ENCODE data around the gene RNF217.

DNA sequence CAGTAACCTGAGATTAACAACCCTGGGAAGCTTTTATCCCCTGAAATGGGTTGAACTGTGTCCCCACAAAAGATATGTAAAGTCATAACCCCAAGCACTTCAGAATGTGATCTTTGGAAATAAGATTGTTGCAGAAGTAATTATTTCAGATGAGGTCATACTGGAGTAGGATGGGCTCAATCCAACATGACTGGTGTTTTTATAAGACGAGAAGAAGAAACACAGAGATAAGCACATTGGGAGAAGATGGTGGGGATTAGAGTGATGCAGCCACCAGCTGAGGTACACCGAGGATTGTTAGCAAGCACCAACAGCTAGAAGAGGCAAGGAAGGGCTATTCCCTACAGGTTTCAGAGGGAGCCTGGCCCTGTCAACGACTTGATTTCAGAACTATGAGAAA is 12.5 kb upstream of the RNF217 start:
- TF ChIP-seq, protein P1, sequence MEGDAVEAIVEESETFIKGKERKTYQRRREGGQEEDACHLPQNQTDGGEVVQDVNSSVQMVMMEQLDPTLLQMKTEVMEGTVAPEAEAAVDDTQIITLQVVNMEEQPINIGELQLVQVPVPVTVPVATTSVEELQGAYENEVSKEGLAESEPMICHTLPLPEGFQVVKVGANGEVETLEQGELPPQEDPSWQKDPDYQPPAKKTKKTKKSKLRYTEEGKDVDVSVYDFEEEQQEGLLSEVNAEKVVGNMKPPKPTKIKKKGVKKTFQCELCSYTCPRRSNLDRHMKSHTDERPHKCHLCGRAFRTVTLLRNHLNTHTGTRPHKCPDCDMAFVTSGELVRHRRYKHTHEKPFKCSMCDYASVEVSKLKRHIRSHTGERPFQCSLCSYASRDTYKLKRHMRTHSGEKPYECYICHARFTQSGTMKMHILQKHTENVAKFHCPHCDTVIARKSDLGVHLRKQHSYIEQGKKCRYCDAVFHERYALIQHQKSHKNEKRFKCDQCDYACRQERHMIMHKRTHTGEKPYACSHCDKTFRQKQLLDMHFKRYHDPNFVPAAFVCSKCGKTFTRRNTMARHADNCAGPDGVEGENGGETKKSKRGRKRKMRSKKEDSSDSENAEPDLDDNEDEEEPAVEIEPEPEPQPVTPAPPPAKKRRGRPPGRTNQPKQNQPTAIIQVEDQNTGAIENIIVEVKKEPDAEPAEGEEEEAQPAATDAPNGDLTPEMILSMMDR (IDR thresholded peaks at IDR 0.05 in 8 of 11, conservative IDR thresholded peaks at IDR 0.05 in 3 of 11), result no peak
- TF ChIP-seq POLR2AphosphoS5 (IDR thresholded peaks at IDR 0.05) (no peak), POLR2A (IDR thresholded peaks at IDR 0.05) (no peak)
